Gastrocnemius medialis (tissue), 4 donors: ENCODE measurements around the gene CLUH.

Experiments used
- CTCF ChIP-seq, 5 experiments: fragments of 450-650 bp in 3 of 5; fragments of 200-600 bp in 2 of 5; sonication (generic) in 2 of 5; IDR thresholded peaks in 4 of 5; conservative IDR thresholded peaks in 1 of 5; 1 replicate in 4 of 5; 2 replicates in 1 of 5; pipeline ENCODE4 v1.5.1; 2016 to 2019; ENCODE audit warnings: antibody characterized with exemption in 5 of 5, mild to moderate bottlenecking in 3 of 5, moderate library complexity in 3 of 5
- POLR2A ChIP-seq, 2 donors: fragments of 450-650 bp; IDR thresholded peaks; one replicate each; pipeline ENCODE4 v1.6.1; 2017; ENCODE audit warnings: antibody characterized with exemption in 2 of 2, mild to moderate bottlenecking in 2 of 2, moderate library complexity in 2 of 2

DNA sequence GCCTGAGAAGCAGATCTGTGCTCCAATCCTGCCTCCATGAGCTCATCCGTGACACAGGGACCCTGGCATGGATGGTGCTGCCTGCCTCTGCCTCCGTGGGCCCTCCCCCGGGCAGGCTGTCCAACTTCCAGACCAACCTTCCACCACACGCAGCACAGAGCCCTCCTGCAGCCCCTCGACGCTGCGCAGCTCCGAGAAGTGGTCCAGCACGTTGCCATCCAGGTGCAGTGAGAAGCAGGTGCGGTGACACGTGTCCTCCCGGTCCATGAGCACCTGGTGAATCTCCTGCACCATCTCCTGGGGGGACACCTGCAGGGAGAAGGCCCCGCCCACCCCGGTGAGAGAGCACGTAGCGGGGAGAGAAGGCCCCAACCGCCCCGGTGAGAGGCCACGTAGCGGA lies 8.4 kb downstream of the CLUH start:
- no peak for TF ChIP-seq CTCF (IDR thresholded peaks at IDR 0.05 in 4 of 5, conservative IDR thresholded peaks at IDR 0.05 in 1 of 5)
- no peak for TF ChIP-seq POLR2A (IDR thresholded peaks at IDR 0.05)
